OCI-LY3 (cell line): Measurements from ENCODE around the gene TTLL9.
A peak's percentile ranks its signal among the peaks of the same experiment; 100 is the strongest.

ENCODE experiments used
- H2AFZ ChIP-seq: fragments of 200-600, 300-600 bp; shearing (Covaris generic); 2 replicates; pipeline ENCODE4 v1.6.0; 2014; ENCODE audit warnings: antibody characterized with exemption, low read depth, low read length
- H3K27ac ChIP-seq: fragments of 200-600, 300-600 bp; sonication (generic); 2 replicates; pipeline ENCODE4 v1.5.1; 2014; ENCODE audit warnings: mild to moderate bottlenecking, low read length, moderate library complexity, mixed read lengths
- H3K27me3 ChIP-seq: fragments of 200-600, 300-600 bp; sonication (generic); 2 replicates; pipeline ENCODE4 v1.6.1; 2014; ENCODE audit warnings: low read depth, low read length, mixed read lengths
- H3K36me3 ChIP-seq: fragments of 200-600, 300-600 bp; sonication (generic); replicated peaks from 2 replicates; pipeline ENCODE3; 2014; ENCODE audit warnings: low read depth, low read length, mixed read lengths
- H3K4me1 ChIP-seq: fragments of 300-600, 200-600 bp; sonication (generic); 2 replicates; pipeline ENCODE4 v1.6.1; 2014; ENCODE audit warnings: low read length, mixed read lengths
- H3K4me2 ChIP-seq: fragments of 200-600, 300-600 bp; sonication (generic); 2 replicates; pipeline ENCODE4 v1.6.1; 2014; ENCODE audit warnings: low read length, mixed read lengths
- H3K4me3 ChIP-seq: fragments of 300-600, 200-600 bp; sonication (generic); 2 replicates; pipeline ENCODE4 v1.5.1; 2014; ENCODE audit warnings: antibody characterized with exemption, mild to moderate bottlenecking, low read length, moderate library complexity
- H3K79me2 ChIP-seq: fragments of 300-600, 200-600 bp; shearing (Covaris generic); 2 replicates; pipeline ENCODE4 v1.6.1; 2014; ENCODE audit warnings: mild to moderate bottlenecking, low read length, mixed read lengths
- H3K9ac ChIP-seq: fragments of 300-600, 200-600 bp; shearing (Covaris generic); 2 replicates; pipeline ENCODE4 v1.6.0; 2014; ENCODE audit warnings: mild to moderate bottlenecking, low read length, moderate library complexity
- H3K9me3 ChIP-seq: fragments of 200-600, 300-600 bp; shearing (Covaris generic); 2 replicates; pipeline ENCODE4 v1.6.1; 2014; ENCODE audit warnings: low read length, mixed read lengths; ENCODE audit not compliant: insufficient read depth
- H4K20me1 ChIP-seq: fragments of 200-600, 300-600 bp; sonication (generic); 2 replicates; pipeline ENCODE4 v1.6.1; 2016; ENCODE audit warnings: low read length, mixed read lengths; ENCODE audit not compliant: insufficient read depth
- CTCF ChIP-seq: fragments of 200-600, 300-600 bp; sonication (generic); IDR thresholded peaks from 2 replicates; pipeline ENCODE4 v1.5.1; 2014; ENCODE audit warnings: antibody characterized with exemption, low read length, low read depth
- EZH2phosphoT487 ChIP-seq: fragments of 200-600 bp; shearing (Covaris generic); IDR thresholded peaks from 2 replicates; pipeline ENCODE4 v1.6.1; 2018; ENCODE audit warnings: antibody characterized with exemption, mixed run types, low read depth

Gene TTLL9

DNA sequence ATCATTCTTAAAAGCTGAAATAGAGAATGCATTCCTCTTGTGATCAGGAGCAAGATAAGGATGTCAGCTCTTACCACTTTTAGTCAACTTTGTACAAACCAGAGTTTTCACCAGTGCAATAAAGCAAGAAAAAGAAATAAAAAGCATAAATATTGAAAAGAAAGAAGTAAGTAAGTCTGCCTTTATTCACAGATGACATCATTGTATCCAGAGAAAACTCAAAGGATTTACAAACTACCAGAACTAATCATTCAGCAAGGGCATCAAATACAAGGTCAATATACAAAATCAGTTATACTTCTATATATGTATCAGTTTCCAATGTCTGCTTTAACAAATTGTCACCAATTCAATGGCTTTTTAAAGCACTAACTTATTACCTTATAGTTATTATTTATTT, 13.4 kb downstream of the TTLL9 start:
- Histone ChIP-seq H3K4me3 (no peak overlapping the region), H4K20me1 (no peaks in the 10 kb centered on the region), H3K27me3 (no peaks in the 10 kb centered on the region), H3K79me2 (no peaks in the 10 kb centered on the region), H3K9ac (no peak overlapping the region), H3K4me1 (peaks cover 7% of the 10 kb centered on the region; the same call in 1 of the 2 replicates), H2AFZ (no peak overlapping the region), H3K4me2 (no peak overlapping the region), H3K27ac (no peak overlapping the region), H3K9me3 (no peaks in the 10 kb centered on the region), H3K36me3 (no peaks in the 10 kb centered on the region)
- TF ChIP-seq CTCF: no peak

- Histone ChIP-seq H3K27ac (no peak overlapping the region), H3K4me1 (peaks cover 10% of the 10 kb centered on the region)
These were observed 20.2 kb downstream of the TTLL9 start for GRCh38 chr20:31890646-31891045.

GRCh38 chr20:31894980-31895675, 24.7 kb downstream of the TTLL9 start:
- Histone ChIP-seq H4K20me1 (no peaks in the 10 kb centered on the region), H3K4me3 (peak overlapping the region; percentile 25), H2AFZ (peak overlapping the region; percentile 86), H3K36me3 (no peaks in the 10 kb centered on the region), H3K9me3 (no peaks in the 10 kb centered on the region), H3K9ac (peak overlapping the region; percentile 48), H3K27me3 (no peaks in the 10 kb centered on the region), H3K4me1 (peaks cover 10% of the 10 kb centered on the region), H3K4me2 (peak overlapping the region; percentile 57), H3K27ac (peak overlapping the region; percentile 57), H3K79me2 (no peaks in the 10 kb centered on the region)
- TF ChIP-seq CTCF (no peak), EZH2phosphoT487 (no peak)

More at GRCh38 chr20:31890646-31891045, 20.2 kb downstream of the TTLL9 start:
- no peaks in the 10 kb centered on the region for H3K36me3 ChIP-seq
- H3K4me3 ChIP-seq: no peak overlapping the region
- no peak for TF ChIP-seq CTCF
- TF ChIP-seq EZH2phosphoT487: no peak
- H3K79me2 ChIP-seq: no peaks in the 10 kb centered on the region
- H3K9ac ChIP-seq: no peak overlapping the region
- no peaks in the 10 kb centered on the region for H4K20me1 ChIP-seq
- H3K4me2 ChIP-seq: no peak overlapping the region
- H2AFZ ChIP-seq: no peak overlapping the region
- no peaks in the 10 kb centered on the region for H3K27me3 ChIP-seq
- no peaks in the 10 kb centered on the region for H3K9me3 ChIP-seq

DNA sequence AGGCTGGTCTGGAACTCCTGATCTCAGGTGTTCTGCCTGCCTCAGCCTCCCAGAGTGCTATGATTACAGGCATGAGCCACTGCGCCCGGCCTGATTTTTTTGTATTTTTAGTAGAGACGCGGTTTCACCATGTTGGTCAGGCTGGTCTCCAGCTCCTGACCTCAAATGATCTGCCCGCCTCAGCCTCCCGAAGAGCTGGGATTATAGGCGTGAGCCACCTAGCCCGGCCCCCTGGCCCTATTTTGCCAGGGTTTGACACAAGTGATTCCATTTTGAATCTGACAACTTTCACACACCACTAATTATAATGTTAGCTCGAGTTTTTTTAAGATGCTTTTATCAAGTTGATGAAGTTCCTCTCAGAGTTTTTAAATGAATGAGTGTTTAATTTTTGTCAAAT, 25.6 kb downstream of the TTLL9 start:
- Histone ChIP-seq H3K79me2 (no peaks in the 10 kb centered on the region), H4K20me1 (no peaks in the 10 kb centered on the region), H3K9me3 (no peaks in the 10 kb centered on the region), H3K4me3 (no peak overlapping the region), H3K9ac (no peak overlapping the region), H2AFZ (no peak overlapping the region), H3K4me2 (no peak overlapping the region), H3K36me3 (no peaks in the 10 kb centered on the region), H3K4me1 (peaks cover 10% of the 10 kb centered on the region), H3K27ac (no peak overlapping the region), H3K27me3 (no peaks in the 10 kb centered on the region)
- TF ChIP-seq CTCF: no peak
- no peak for TF ChIP-seq EZH2phosphoT487
